Hepatocyte (in vitro differentiated cells): ENCODE results near the gene ERBB4. TPM values are rescaled to one million over a fixed set of nuclear protein-coding genes. Genes with fewer than 3 reads are reported as not detected.

Experiments used
- DNase-seq: peaks from one replicate; pipeline ENCODE4 v3.0.0-alpha.2; 2016; ENCODE audit warnings: low spot score
- H2AFZ ChIP-seq: fragments of 200-600 bp; sonication (generic); 2 replicates; pipeline ENCODE4 v1.6.0; 2016; ENCODE audit warnings: antibody characterized with exemption, mild to moderate bottlenecking
- H3K27ac ChIP-seq: fragments of 200-600 bp; sonication (generic); 2 replicates; pipeline ENCODE4 v1.5.1; 2016; ENCODE audit warnings: mild to moderate bottlenecking
- H3K27me3 ChIP-seq: fragments of 200-600 bp; sonication (generic); 2 replicates; pipeline ENCODE4 v1.6.1; 2016
- H3K36me3 ChIP-seq: fragments of 200-600 bp; sonication (generic); replicated peaks from 2 replicates; pipeline ENCODE4 v1.5.1; 2016; ENCODE audit warnings: low read depth; ENCODE audit not compliant: insufficient read depth
- H3K4me1 ChIP-seq: fragments of 200-600 bp; sonication (generic); 2 replicates; pipeline ENCODE4 v1.5.1; 2016; ENCODE audit warnings: mild to moderate bottlenecking, moderate library complexity; ENCODE audit not compliant: insufficient read depth
- H3K4me2 ChIP-seq: fragments of 200-600 bp; sonication (generic); 2 replicates; pipeline ENCODE4 v1.6.0; 2016
- H3K4me3 ChIP-seq: fragments of 200-600 bp; sonication (generic); 2 replicates; pipeline ENCODE4 v1.5.1; 2016; ENCODE audit warnings: mild to moderate bottlenecking
- H3K79me2 ChIP-seq: fragments of 200-600 bp; sonication (generic); 2 replicates; pipeline ENCODE4 v1.6.0; 2017; ENCODE audit warnings: mild to moderate bottlenecking
- H3K9me2 ChIP-seq: fragments of 200-600 bp; sonication (generic); replicated peaks from 2 replicates; pipeline ENCODE4 v1.6.0; 2017; ENCODE audit warnings: mild to moderate bottlenecking; ENCODE audit not compliant: insufficient read depth
- H3K9me3 ChIP-seq: fragments of 200-600 bp; sonication (generic); 2 replicates; pipeline ENCODE4 v1.5.1; 2016; ENCODE audit warnings: low read depth, mild to moderate bottlenecking
- H4K20me1 ChIP-seq: fragments of 200-600 bp; sonication (generic); 2 replicates; pipeline ENCODE4 v1.6.0; 2016; ENCODE audit warnings: mild to moderate bottlenecking; ENCODE audit not compliant: insufficient read depth, poor library complexity, severe bottlenecking
- CTCF ChIP-seq: fragments of 200-600 bp; sonication (generic); IDR thresholded peaks from 2 replicates; pipeline ENCODE4 v1.5.1; 2016; ENCODE audit warnings: antibody characterized with exemption, mild to moderate bottlenecking; ENCODE audit not compliant: poor library complexity
- EZH2 ChIP-seq: fragments of 200-600 bp; sonication (generic); IDR thresholded peaks from 2 replicates; pipeline ENCODE4 v1.6.1; 2016; ENCODE audit warnings: antibody characterized with exemption, mild to moderate bottlenecking, borderline replicate concordance
- EZH2phosphoT487 ChIP-seq: fragments of 200-600 bp; sonication (generic); IDR thresholded peaks from one replicate; pipeline ENCODE4 v1.6.1; 2018; ENCODE audit warnings: antibody characterized with exemption, mild to moderate bottlenecking, low read depth, moderate library complexity; ENCODE audit not compliant: unreplicated experiment, severe bottlenecking
- WGBS: methylation state at CpG from one replicate; pipeline ENCODE4 v1.1.6; 2016; ENCODE audit warnings: low lambda C conversion rate; ENCODE audit errors: missing lambda C conversion rate; 5-methylcytosine and 5-hydroxymethylcytosine counted together
- polyA plus RNA-seq: library from polyadenylated mRNA; unstranded; fragments of >200 nt; fragmentation: Nextera tagmentation; extraction: Ambion mirVana; gene quantifications from 2 replicates; pipeline ENCODE4 v1.2.1, GENCODE V29; 2016
- total RNA-seq: library from RNA; depleted of rRNA; stranded (reverse); fragments of >200 nt; gene quantifications from 2 replicates; pipeline ENCODE4 v1.2.3, GENCODE V29; 2014

ERBB4 gene
- total and polyA plus RNA-seq, 2 experiments from 2014 or later: 3.4 to 3.9 TPM

DNA sequence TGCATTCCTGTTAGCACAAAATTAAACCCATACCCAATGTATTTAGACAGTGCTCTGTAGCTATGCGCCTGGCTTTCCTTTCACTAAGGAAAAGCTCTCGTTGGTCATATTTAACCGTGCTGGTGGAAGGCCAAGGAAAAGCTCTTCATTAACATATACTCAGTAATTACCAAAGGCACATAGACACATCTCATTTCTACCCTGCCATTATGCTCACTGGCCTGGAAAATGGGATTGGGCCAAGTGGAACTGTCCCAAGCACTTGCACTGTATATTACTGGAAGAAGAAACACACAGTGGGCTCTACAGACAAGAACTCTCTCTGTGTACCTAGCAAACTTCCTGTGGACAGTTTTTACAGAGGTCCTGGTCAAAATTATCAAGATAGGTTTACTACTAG is 274.4 kb downstream of the ERBB4 start:
- H3K9me2 ChIP-seq: no peaks in the 10 kb centered on the region
- H3K36me3 ChIP-seq: no peaks in the 10 kb centered on the region
- H4K20me1 ChIP-seq: no peaks in the 10 kb centered on the region
- 98% methylated on average over 3 of the region's 3 CpGs for WGBS
- no peaks in the 10 kb centered on the region for H3K27me3 ChIP-seq
- no peak for DNase-seq
- no peaks in the 10 kb centered on the region for H3K9me3 ChIP-seq
- TF ChIP-seq CTCF (no peak), EZH2 (no peak), EZH2phosphoT487 (no peak)
- H3K79me2 ChIP-seq: no peaks in the 10 kb centered on the region
- H3K4me2 ChIP-seq: no peak overlapping the region
- no peak overlapping the region for H3K4me3 ChIP-seq
- no peak overlapping the region for H3K27ac ChIP-seq
- no peak overlapping the region for H2AFZ ChIP-seq
- no peaks in the 10 kb centered on the region for H3K4me1 ChIP-seq

DNA sequence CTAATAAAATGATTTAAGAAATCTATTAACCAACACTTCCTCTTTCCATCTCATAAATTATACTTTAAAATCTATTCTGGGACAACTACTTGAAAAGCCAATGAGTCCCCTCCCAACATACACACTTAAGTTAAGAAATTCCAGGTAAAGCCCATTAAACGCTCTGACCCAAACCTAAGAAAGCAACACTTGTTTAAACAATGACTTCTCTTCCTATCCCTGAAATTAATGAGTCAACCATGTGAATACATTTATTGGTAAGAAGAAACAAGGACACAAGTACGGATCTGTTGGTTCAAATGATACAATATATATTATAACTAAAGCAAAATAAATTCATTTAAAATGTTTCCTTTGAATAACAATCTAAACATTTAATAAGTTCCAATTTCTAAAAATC is 279.4 kb downstream of the ERBB4 start:
- Histone ChIP-seq H4K20me1 (no peaks in the 10 kb centered on the region), H2AFZ (no peak overlapping the region), H3K36me3 (no peaks in the 10 kb centered on the region), H3K4me1 (no peaks in the 10 kb centered on the region), H3K9me3 (no peaks in the 10 kb centered on the region), H3K9me2 (no peaks in the 10 kb centered on the region), H3K27me3 (no peaks in the 10 kb centered on the region), H3K27ac (no peak overlapping the region), H3K4me3 (no peak overlapping the region), H3K4me2 (no peak overlapping the region), H3K79me2 (no peaks in the 10 kb centered on the region)
- 80% methylated on average over 2 of the region's 2 CpGs for WGBS
- TF ChIP-seq CTCF (no peak), EZH2phosphoT487 (no peak), EZH2 (no peak)
- no peak for DNase-seq

DNA sequence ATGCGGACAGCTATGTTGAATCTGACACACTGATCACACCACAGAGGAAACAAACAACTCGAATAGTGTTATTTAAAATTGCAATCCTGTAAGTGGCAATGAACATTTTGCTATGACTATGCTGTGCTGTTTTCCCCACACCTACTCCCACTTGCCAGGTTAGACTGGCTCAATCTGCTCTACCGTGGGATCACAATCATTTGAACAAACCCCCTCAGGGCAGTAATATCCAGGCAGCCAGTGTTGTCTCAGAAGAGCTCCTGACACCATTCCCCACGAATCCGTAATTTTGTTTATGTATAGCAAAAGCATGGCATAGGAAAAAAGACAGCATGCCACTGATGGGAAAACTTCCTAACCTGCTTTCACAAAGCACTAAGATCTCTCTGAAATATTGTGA is 284.3 kb downstream of the ERBB4 start:
- no peaks in the 10 kb centered on the region for H3K4me1 ChIP-seq
- no peak overlapping the region for H3K4me3 ChIP-seq
- 52% methylated on average over 5 of the region's 5 CpGs for WGBS
- H3K79me2 ChIP-seq: no peaks in the 10 kb centered on the region
- peak overlapping the region; percentile 7 for H3K4me2 ChIP-seq
- H4K20me1 ChIP-seq: no peaks in the 10 kb centered on the region
- no peaks in the 10 kb centered on the region for H3K27me3 ChIP-seq
- no peak overlapping the region for H2AFZ ChIP-seq
- no peak for DNase-seq
- H3K36me3 ChIP-seq: no peaks in the 10 kb centered on the region
- no peaks in the 10 kb centered on the region for H3K9me2 ChIP-seq
- no peaks in the 10 kb centered on the region for H3K9me3 ChIP-seq
- TF ChIP-seq EZH2: no peak
- no peak for TF ChIP-seq CTCF
- no peak for TF ChIP-seq EZH2phosphoT487
- no peak overlapping the region for H3K27ac ChIP-seq

DNA sequence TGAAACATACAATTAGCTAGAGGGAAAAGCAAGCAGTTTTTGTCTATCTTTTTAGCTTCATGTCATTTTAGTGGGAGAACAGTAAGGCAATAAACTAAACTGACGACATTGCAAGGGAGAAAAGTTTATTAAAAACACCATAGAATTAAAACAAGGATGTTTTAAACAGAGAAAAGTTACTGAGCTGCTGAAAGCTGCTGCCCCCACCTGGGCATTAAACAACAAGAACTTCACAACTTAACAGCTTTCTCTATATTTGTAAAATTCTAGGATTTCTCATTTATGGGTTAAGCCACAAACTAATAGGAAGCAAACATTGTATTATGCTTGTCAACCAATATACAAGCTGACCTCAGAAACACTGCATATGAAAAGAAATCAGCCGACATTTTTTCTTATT is 289.2 kb downstream of the ERBB4 start:
- Histone ChIP-seq H2AFZ (no peak overlapping the region), H3K79me2 (no peaks in the 10 kb centered on the region), H4K20me1 (no peaks in the 10 kb centered on the region), H3K4me3 (no peak overlapping the region), H3K27me3 (no peaks in the 10 kb centered on the region), H3K4me1 (no peaks in the 10 kb centered on the region), H3K4me2 (no peak overlapping the region), H3K27ac (no peak overlapping the region), H3K9me2 (no peaks in the 10 kb centered on the region), H3K36me3 (no peaks in the 10 kb centered on the region), H3K9me3 (no peaks in the 10 kb centered on the region)
- 53% methylated on average over 2 of the region's 2 CpGs for WGBS
- TF ChIP-seq EZH2: no peak
- TF ChIP-seq EZH2phosphoT487: no peak
- peak; percentile 56 for TF ChIP-seq CTCF
- DNase-seq: peak; percentile 6
